Spleen (tissue), 7 donors: ENCODE results near the gene POP4.

ENCODE experiments used
- CTCF ChIP-seq, 11 experiments: fragments of 200-600 bp in 7 of 11; fragments of 450-650 bp in 4 of 11; sonication (generic) in 4 of 11; IDR thresholded peaks in 8 of 11; conservative IDR thresholded peaks in 3 of 11; 1 replicate in 7 of 11; 2 replicates in 4 of 11; pipeline versions ENCODE4 v1.4.0 to v1.8.0; 2016 to 2021; ENCODE audit warnings: antibody characterized with exemption in 11 of 11, inconsistent platforms in 4 of 11, mild to moderate bottlenecking in 1 of 11
- POLR2A ChIP-seq, 3 donors: fragments of 450-650 bp; IDR thresholded peaks; one replicate each; pipeline ENCODE4 v1.5.1; 2017; ENCODE audit warnings: antibody characterized with exemption in 3 of 3, mild to moderate bottlenecking in 1 of 3
- POLR2AphosphoS5 ChIP-seq, 3 donors: sonication (generic); formaldehyde crosslinking; IDR thresholded peaks; one replicate each; pipeline ENCODE4 v1.5.1; 2017; ENCODE audit warnings: antibody characterized with exemption in 3 of 3
- donor health status: DM: no; HTN: no; CAD: no; lungs with moderate emphysema.
- donor health status: DM: no; HTN: no; CAD: no.
- donor health status: DM: no; HTN: no; CAD: no.

GRCh38 chr19:29615891-29616425, 9.9 kb downstream of the POP4 start:
- TF ChIP-seq CTCF (IDR thresholded peaks at IDR 0.05 in 8 of 11, conservative IDR thresholded peaks at IDR 0.05 in 3 of 11): no peak
- TF ChIP-seq POLR2A (IDR thresholded peaks at IDR 0.05): no peak
- peak in 1 of 3 donors; percentile 25 for TF ChIP-seq POLR2AphosphoS5 (IDR thresholded peaks at IDR 0.05)
